ENCODE data around the gene GABARAP.

- TF ChIP-seq EP300 (IDR thresholded peaks at IDR 0.05; ENCODE audit: borderline replicate concordance in 1 of 2, control insufficient read depth in 1 of 2, low read depth in 2 of 2, low read length in 2 of 2) (no peak), MXI1 (IDR thresholded peaks at IDR 0.05; ENCODE audit: low read depth, low read length) (no peak), ZNF274 (IDR thresholded peaks at IDR 0.05; ENCODE audit: insufficient read depth, insufficient read length) (no peak), CTCF (IDR thresholded peaks at IDR 0.05 in 2 of 3, conservative IDR thresholded peaks at IDR 0.05 in 1 of 3; ENCODE audit: control insufficient read depth in 2 of 3, extremely low read depth in 1 of 3, insufficient read depth in 1 of 3, low read depth in 3 of 3, low read length in 3 of 3) (no peak), ATF3 (IDR thresholded peaks at IDR 0.05; ENCODE audit: borderline replicate concordance, extremely low read depth, low read depth, low read length) (no peak), POLR2A (IDR thresholded peaks at IDR 0.05; ENCODE audit: low read depth, low read length) (no peak), SMARCA5 (IDR thresholded peaks at IDR 0.05) (no peak), HCFC1 (IDR thresholded peaks at IDR 0.05; ENCODE audit: low read length) (no peak), EZH2 (IDR thresholded peaks at IDR 0.05; ENCODE audit: borderline replicate concordance, control insufficient read depth, low read depth, low read length) (no peak), FOXM1 (IDR thresholded peaks at IDR 0.05; ENCODE audit: low read depth, low read length) (no peak)
Observed at GRCh38 chr17:7224110-7224509, 18.1 kb downstream of the GABARAP start.

Data from GM12878 (cell line).